Dermis lymphatic vessel endothelial cell (primary cell): ENCODE data around the gene NR4A1. TPM values are rescaled to one million over a fixed set of nuclear protein-coding genes. Genes with fewer than 3 reads are reported as not detected.

Source experiments
- total RNA-seq: library from RNA; depleted of rRNA; stranded (reverse); fragments of >200 nt; gene quantifications from 2 replicates; pipeline ENCODE4 v1.2.1, GENCODE V29; 2014

The NR4A1 gene
- total RNA-seq: 0.86 and 6.2 TPM in 2 replicates

GRCh38 chr12:52050758-52051541, at the start of gene NR4A1:
TSS of gene NR4A1 (plus strand) at chr12:52051442. CDS start at chr12:52054329, 2,887 bp downstream.

GRCh38 chr12:52006726-52007157, 44.5 kb upstream of the NR4A1 start, which contains the start of gene TAMALIN:
TSS of gene TAMALIN (plus strand) at chr12:52006946. CDS start at chr12:52007020, 74 bp downstream.

DNA sequence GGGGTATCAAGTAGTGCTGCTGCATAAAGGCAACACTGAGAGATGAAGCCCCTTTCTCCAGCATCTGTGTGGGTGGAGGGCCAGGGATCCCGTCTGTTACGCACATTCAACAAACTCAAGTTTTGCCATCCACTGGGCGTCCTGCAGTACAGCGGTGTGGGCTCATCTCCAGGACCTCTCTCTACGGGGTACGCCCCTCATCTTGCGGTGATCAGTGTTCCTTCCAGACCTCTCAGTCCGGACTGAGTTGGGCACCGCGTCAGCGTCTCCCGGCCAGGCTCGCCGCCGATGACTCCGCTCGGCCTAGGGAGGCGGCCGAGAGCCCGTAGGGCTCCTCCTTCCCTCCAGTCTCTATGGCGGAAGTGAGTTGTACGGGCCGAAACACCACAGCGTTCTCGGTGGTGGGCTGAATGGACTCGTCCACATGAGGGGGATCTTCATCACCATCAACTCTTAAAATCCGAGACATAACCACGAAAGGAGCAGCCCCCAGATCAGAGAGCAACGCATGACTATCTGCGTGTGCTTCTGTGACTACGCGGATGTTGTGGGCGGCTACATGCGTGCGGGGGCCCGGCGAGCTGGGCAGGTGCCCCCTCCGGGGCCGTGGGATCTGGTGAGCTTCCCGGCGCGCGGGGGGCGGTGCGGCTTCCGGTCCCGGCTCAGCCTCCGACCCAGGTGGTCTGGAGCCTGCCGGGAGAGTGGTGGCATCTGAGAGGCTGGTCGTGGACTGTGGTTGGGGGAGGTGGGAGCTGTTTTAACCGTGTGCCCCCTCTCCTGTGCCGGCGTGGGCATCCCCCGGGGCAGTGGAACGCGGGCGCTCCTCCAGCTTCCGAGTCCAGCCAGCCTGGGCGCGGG, 18.3 kb downstream of the NR4A1 start, which contains the start of gene ATG101:
TSS of gene ATG101 (plus strand) at position 652 of the 858 bp plus-strand sequence. CDS start 3,673 bp downstream, outside the sequence.

GRCh38 chr12:52079576-52080402, 28.5 kb downstream of the NR4A1 start, which contains the start of gene SMIM41:
TSS of gene SMIM41 (plus strand) at chr12:52079704. CDS start at chr12:52079780, 76 bp downstream.

Other genes starting within 250 kb of the NR4A1 start
- 0.43 and 0.86 TPM in 2 replicates for gene FIGNL2, start 202.7 kb upstream of the NR4A1 start, total RNA-seq
- 0.09 and 0.11 TPM in 2 replicates for gene ANKRD33, start 163.3 kb upstream of the NR4A1 start, total RNA-seq
- gene ACVRL1, start 143.9 kb upstream of the NR4A1 start, total RNA-seq: 263 and 356 TPM in 2 replicates
- gene ACVR1B, start 99.7 kb upstream of the NR4A1 start, total RNA-seq: 11.8 and 12.7 TPM in 2 replicates
- gene TAMALIN, start 44.5 kb upstream of the NR4A1 start, total RNA-seq: 27.4 and 32.4 TPM in 2 replicates
- gene ATG101, start 18.5 kb downstream of the NR4A1 start, total RNA-seq: 45.9 and 51.7 TPM in 2 replicates
- gene SMIM41, start 28.3 kb downstream of the NR4A1 start, total RNA-seq: 0.09 TPM in 1 of 2 replicates, not detected in the other
- under 0.01 TPM in 2 replicates for gene KRT80, start 140.6 kb downstream of the NR4A1 start, total RNA-seq
- gene KRT7, start 181.8 kb downstream of the NR4A1 start, total RNA-seq: 9.5 and 21.9 TPM in 2 replicates
- not detected in 2 replicates for gene KRT86, start 223.2 kb downstream of the NR4A1 start, total RNA-seq
- 0.22 TPM in 1 of 2 replicates, not detected in the other for gene KRT81, start 240.1 kb downstream of the NR4A1 start, total RNA-seq